Activated CD8-positive, alpha-beta memory T cell treated with anti-CD3 and anti-CD28 coated beads for 48 hours (primary cell): ENCODE measurements around the gene RPS18.
"Not testable (repeated sequence)": the region's sequence is repeated elsewhere in the genome, so short reads cannot be mapped to it uniquely, and the experiment has no call there.

Source experiments
- DNase-seq, 3 experiments: peaks; one replicate each; pipeline ENCODE4 v3.0.0-alpha.2; 2020; ENCODE audit warnings: low read depth in 2 of 3, low spot score in 2 of 3

RPS18 gene

DNA sequence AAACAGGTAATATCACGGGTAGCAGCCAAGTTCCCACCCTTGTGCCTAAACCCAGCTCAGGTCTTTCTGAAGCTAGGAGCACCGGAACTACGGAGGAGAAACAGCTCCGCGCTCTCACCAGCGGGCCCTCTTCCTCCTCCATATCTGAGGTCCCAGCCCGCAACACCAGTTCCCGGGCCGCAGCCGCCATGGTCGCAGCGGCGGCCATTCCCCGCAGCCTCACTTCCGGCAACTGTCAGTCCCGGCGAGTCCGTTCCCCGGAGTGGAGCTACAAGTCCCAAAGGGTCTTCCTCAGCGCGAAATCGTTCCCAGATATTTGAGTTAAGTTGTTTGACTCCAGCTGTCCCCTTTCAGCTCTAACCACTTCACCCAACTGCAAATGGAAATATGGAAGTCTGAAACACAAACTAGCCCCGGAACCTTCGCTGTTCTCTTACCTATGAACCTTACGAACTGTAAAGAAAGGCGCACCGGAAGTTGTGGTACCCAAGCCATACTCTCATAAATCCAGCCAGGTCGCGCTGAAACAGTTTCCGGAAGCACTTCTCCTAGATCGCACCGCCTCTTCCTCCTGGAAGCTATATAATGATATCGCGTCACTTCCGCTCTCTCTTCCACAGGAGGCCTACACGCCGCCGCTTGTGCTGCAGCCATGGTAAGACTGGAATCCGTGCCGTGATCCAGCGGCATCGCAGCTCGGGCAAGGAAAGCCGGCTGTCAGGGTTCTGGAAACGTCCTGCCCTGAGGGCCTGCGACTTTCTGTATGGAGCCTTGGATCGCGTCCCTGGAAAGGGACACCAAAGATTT lies at the start of gene RPS18, which contains the start of gene VPS52:
Gene RPS18, plus strand, starts transcription at position 608 of the 807 bp plus-strand sequence. Its CDS starts 45 bp downstream, at position 653.
Gene VPS52, minus strand, starts transcription at position 409 of the 807 bp plus-strand sequence. Its CDS starts 201 bp downstream, at position 208.
- DNase-seq: peak; percentile 73 to 81 (median 80)

DNA sequence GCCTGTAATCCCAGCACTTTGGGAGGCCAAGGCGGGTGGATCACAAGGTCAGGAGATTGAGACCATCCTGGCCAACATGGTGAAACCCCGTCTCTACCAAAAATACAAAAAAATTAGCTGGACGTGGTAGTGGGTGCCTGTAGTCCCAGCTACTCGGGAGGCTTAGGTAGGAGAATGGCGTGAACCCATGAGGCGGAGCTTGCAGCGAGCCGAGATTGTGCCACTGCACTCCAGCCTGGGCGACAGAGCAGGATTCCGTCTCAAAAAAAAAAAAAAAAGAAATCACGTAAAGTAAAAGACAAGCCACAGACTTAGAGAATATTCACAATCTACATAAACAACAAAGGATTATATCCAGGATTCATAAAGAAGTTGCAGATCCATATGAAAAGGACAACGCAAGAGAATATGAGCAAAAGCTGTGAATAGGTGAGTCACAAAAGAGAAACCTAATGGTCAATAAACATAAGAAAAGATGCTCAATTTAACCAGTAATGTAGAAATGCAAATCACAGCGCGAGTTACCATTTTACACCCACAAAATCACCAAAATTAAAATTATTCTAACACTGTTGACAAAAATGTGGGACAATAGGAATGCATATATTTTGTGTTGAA lies 45.3 kb upstream of the RPS18 start:
- DNase-seq: not testable (repeated sequence)

- no peak for DNase-seq
These were observed 36.6 kb upstream of the RPS18 start for GRCh38 chr6:33235221-33235634.

GRCh38 chr6:33236328-33236727 lies 35.5 kb upstream of the RPS18 start:
- no peak for DNase-seq

DNA sequence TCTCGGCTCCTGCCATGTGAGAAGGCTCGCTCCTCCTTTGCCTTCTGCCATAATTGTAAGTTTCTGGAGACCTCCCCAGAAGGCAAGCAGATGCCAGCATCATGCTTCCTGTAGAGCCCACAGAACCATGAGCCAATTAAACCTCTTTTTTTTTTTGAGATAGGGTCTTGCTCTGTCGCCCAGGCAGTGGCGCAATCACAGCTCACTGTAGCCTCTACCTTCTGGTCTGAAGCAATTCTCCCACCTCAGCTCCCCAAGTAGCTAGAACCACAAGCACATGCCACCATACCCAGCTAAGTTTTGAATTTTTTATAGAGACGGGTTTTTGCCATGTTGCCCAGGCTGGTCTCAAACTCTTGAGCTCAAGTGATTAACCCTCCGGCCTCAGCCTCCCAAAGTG lies 35.0 kb upstream of the RPS18 start:
- no peak for DNase-seq

DNA sequence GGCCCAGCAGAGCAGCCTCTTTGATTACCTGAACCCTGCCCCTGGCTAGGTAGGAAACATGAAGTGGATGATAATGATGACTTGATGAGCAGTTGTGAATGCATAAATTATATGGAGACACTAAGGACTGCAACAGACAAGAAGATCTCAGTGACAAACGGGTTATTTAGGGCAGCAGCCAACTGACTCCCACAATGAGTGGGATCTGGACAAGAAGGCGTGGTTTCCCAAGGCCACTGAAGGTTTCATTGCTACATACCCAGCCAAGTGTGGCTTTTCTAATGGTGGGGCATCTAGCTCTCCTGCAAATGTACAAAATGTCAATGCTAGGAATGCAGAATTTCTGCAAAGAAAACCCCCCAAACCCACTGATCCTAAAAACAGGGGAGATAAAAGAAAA lies 34.1 kb upstream of the RPS18 start:
- DNase-seq: no peak

- DNase-seq: no peak
These were observed 29.9 kb upstream of the RPS18 start for GRCh38 chr6:33241968-33242367.

DNA sequence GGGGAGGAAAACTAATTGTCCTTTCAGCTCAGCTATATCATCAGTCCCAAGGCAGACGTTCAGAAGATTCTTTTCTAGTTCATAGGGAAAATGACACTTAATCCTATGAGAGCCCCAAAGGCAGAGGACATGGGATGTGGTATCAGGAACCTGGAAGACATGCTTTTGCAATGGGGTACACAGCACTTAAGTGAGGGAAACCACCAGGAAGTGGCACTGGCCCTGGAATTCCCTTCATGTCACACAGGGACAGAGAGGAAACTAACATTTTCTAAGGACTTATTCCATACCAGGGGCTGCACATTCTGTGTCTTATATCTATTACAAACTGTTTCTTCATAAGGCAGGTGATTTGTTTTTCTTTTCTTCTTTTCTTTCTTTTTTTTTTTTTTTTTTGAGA lies 28.4 kb upstream of the RPS18 start:
- no peak for DNase-seq

- DNase-seq: peak; percentile 77 to 91 (median 90)
These were observed 23.8 kb upstream of the RPS18 start for GRCh38 chr6:33247977-33248642.

- DNase-seq: peak in 1 of 3 experiments; percentile 29
These were observed 23.3 kb upstream of the RPS18 start for GRCh38 chr6:33248643-33248931.

GRCh38 chr6:33248932-33249731 lies 22.7 kb upstream of the RPS18 start:
- peak; percentile 80 to 95 (median 86) for DNase-seq

DNA sequence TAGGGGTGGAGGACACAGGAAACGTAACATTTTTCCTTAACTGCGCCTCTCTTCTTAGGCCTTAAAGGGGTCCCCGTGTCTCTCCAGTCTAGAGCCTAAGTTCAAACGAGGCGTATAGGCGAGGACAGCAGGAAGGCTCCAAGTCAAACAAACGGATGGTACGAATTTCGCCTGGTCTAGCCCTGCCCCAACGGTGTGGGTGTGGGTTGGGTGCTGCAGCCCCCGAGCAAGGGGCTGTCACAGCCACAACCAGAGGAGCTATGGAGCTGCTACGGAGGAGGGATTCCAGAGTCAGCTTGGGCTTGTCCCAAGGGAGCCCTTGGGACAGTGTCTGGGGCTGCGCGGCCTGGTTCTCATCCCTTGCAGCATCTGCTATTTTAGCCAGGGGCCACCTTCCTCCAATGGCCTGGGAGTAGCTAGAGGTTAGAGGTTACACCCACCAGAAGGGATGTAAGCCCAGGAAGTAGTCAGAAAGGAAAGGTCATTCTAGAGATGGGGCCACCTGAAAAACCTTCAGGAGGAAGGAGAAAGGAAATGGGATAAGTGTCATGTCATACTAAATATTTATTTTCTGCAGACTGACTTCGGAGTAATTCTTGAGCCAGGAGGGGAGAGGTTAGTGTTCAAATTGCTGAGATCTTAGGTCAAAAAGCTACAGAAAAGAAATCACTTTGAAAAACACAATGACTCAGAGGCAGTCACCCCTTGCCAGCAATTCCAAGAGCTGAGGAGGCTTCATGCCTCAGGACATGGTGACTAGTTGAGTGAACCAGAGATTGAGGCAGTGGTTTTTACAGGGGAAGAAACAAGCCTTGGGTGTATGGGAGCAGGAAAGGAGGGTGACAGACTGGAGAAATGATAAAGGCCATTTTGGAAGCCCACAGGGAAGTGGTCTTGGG lies 21.9 kb upstream of the RPS18 start:
- DNase-seq: no peak

- no peak for DNase-seq
These were observed 21.1 kb upstream of the RPS18 start for GRCh38 chr6:33250731-33251130.

DNA sequence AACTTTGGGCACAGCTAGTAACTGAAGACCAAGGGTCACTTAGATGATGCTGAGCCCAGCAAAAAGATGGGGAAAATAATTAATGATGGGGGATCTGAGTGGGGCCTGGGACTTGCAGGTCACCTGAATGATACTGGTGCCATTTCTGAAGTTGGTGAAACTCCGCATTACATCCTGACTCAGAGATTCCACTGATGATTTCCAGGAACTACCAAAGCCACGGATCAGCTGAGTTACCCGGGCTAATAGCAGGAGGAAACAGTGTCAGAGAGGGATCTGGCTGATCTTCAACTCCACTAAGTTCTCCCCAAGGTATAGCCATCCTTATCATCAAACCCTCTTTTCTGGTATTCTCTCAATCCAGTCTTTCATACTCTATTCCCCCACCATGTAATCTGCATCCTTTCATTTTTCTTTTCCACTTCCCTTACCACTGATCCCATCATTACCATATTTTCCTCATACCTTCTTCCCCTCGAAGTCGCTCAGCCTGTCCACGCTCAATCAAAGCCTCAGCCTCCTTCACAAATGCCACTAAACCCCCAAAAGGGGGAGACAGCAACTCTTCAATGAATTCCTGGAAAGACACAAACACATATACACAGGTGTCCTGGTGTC lies 20.4 kb upstream of the RPS18 start:
- no peak for DNase-seq

DNA sequence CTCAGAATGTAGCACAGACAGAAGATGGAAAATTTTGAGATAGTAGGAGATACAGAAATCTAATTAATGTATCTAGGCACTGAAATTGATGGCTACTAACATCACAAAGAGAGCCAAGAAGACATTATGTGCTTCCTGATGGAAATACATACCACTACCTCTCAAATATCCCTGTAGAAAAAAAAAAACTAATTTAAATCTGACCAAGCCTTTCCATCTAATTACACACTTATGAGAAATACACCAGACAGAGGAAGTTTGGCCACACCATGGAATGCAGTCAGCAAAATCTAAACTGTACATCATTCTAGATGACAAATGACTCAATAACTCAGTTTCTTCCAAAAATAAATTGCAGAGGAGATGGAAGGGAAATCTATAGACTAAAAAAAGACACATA lies 19.1 kb upstream of the RPS18 start:
- DNase-seq: no peak

- DNase-seq: no peak
These were observed 17.3 kb upstream of the RPS18 start for GRCh38 chr6:33254591-33254990.

- no peak for DNase-seq
These were observed 12.8 kb upstream of the RPS18 start for GRCh38 chr6:33259032-33259431.

- DNase-seq: not testable (repeated sequence)
These were observed 9.4 kb upstream of the RPS18 start for GRCh38 chr6:33262490-33262889.

DNA sequence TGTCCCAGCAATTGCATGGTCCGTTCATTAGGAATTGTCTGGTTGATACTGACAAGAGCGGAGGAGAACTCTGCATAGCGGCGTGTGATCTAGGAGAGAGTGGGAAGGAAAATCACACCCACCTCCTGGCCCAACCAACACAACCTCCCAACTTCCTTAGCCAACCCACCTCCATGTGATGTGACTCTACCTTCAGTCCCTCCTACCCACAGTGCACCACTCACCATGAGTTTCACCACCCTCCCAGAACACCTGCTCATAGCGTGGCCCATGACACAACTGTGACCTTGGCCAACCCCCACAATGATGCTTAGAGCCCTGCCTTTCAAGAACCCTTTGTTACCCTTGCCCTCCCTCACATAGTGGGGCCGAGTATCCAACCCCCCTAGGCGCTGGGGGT lies 7.9 kb upstream of the RPS18 start:
- no peak for DNase-seq

DNA sequence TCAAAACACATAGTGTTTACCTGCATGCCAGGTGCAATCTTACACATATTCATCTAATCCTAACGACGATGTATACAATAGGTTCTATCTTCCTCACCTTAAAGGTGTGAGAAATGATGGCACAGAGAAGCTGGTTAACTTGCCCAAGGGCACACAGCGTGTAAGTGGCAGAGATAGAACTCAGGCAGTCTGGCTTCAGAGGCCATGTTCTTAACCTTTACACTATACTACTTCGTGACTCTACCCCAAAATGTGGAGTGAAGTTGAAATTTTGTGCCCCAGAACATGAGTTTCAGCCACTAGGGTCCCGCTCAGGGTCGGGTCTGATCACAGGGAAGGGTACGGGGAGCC lies 783 bp upstream of the RPS18 start:
- no peak for DNase-seq
